GM18519 (cell line): ENCODE results near the gene IL12RB2.

Source experiments
- ATAC-seq: cut with Tn5 transposase; IDR thresholded peaks from one replicate; pipeline ENCODE4 v1.9.1; 2021; ENCODE audit warnings: mild to moderate bottlenecking, moderate library complexity; ENCODE audit not compliant: unreplicated experiment, low FRiP score

IL12RB2 gene, protein sequence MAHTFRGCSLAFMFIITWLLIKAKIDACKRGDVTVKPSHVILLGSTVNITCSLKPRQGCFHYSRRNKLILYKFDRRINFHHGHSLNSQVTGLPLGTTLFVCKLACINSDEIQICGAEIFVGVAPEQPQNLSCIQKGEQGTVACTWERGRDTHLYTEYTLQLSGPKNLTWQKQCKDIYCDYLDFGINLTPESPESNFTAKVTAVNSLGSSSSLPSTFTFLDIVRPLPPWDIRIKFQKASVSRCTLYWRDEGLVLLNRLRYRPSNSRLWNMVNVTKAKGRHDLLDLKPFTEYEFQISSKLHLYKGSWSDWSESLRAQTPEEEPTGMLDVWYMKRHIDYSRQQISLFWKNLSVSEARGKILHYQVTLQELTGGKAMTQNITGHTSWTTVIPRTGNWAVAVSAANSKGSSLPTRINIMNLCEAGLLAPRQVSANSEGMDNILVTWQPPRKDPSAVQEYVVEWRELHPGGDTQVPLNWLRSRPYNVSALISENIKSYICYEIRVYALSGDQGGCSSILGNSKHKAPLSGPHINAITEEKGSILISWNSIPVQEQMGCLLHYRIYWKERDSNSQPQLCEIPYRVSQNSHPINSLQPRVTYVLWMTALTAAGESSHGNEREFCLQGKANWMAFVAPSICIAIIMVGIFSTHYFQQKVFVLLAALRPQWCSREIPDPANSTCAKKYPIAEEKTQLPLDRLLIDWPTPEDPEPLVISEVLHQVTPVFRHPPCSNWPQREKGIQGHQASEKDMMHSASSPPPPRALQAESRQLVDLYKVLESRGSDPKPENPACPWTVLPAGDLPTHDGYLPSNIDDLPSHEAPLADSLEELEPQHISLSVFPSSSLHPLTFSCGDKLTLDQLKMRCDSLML

GRCh38 chr1:67307251-67308060 is at the start of gene IL12RB2:
TSS of gene IL12RB2 (plus strand) at chr1:67307873. CDS start at chr1:67320369, 12,496 bp downstream.
- ATAC-seq = no peak

DNA sequence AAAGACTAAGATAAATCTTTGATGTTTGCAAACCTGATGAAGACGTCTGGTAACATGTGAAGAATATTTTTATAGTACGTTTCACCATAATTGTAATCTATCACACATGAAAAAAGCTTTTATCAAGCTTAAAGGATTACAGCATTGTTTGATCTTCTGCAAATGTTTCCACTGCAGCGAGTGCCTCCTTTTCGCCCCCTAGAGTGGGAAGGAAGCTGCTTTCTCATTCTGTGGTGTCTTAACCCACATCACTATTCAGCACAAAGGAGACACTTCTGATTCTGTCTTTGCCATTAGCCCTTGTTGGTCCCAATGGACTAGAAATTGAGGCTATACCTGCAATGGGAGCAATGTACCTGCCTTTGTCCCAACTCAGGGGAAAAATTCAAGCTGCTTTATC is 46.0 kb upstream of the IL12RB2 start:
- ATAC-seq = no peak

GRCh38 chr1:67262735-67263134 is 44.9 kb upstream of the IL12RB2 start:
- no peak for ATAC-seq

DNA sequence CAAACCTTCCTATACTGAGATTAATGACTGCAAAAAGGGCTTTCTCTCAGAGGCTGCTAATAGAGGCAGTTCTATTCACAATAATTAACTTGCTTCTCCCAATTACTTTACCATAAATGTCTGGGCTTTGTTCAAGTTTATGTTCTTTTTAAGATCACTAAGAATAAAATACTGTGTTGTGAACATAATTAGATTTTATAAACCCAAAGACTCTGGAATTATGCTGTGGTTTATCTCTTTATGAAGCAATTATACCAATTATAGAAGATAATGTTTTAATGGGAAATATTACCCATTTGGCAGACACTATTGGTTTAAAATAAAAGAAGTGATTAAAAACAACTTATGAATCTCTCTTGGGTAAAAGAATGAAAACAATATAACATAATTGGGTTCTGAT is 43.5 kb upstream of the IL12RB2 start:
- ATAC-seq = no peak

DNA sequence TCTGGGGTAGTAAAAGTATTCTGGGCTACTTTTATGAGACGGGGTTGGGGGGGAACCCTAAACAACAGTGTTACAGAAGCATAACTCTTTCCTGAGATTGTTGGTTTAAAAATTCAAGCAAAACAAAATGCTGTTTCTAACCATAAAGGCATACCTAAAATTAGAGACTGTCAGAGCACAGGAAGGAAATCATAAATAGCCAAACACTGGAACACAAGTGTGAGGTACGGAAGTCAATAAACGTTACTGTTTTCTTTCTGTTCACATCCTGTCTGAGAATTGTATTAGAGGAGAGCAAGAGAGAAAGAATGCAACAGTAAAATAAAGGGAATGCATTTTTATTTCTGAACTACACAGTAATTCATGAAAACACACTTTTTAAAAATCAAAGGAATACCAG is 42.8 kb upstream of the IL12RB2 start:
- ATAC-seq = peak; percentile 67

GRCh38 chr1:67269061-67269460 is 38.6 kb upstream of the IL12RB2 start:
- ATAC-seq = no peak

GRCh38 chr1:67270541-67270940 is 37.1 kb upstream of the IL12RB2 start:
- ATAC-seq = no peak

DNA sequence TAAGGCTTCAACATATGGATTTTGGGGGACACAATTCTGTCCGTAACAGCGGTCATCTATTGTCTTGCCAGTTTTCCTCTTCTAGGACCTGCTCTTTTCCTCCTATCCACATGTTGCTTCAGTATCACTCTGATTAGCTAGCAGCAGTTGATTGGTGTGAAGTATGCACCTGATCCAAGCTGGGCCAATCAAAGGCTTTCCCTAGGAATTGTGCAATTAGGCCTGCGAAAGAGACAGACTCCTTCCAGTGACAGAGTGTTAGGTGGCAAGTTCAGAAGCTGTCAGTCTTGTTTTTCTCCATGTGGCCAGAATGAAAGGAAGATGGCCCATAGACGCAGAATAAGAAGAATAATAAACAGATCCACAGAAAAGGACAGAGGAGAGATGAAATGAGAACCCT is 34.1 kb upstream of the IL12RB2 start:
- ATAC-seq = no peak

DNA sequence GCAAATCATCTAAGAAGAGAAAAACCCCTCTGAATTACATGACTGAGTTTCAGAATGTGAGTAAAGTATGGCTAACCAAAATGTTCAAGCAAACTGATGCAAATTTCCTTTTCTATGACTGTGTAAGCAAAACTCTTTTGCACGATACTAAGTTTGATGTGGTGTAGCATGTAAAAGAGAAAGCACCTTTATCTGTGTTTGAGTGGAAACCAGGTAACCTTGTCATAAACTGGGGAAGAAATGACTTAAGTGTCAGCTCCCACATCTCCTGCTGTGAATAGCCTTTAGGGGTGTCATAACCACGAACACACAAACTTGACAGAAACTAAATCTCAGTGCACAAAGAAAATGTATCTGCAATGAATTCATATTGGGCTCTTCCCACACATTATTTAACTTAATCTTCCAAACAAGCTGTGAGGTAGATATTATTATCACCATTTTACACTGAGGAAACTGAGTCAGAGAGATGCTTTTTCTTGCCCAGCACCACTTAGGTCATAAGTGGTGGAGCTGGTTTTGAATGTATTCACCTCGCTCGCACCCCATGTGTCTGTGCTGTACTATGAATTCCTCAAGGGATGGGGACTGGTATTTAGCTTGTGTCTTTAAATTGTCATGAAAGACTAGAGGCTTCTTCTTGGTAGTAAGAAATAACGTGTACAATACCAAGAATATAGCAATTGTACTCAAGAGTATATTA is 32.9 kb upstream of the IL12RB2 start:
- peak; percentile 90 for ATAC-seq

GRCh38 chr1:67280696-67281095 is 27.0 kb upstream of the IL12RB2 start:
- ATAC-seq = no peak

DNA sequence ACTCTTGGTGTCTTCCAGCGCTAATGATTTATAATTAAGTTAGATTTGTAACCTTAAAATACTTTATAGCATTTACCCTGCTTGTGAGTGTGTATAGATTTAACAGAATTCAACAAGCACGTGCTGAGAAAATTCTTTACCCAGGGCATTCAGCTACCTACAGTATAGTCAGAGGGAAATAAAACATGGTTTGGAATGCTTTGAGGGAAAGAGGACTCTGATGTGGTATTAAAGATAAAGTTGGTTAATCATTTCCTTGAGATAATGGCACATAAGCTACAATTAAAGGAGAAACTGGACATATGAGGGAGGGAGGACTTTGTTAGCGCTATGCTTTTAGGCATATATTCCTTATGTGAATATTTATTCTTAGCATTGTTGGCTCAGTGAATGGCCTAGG is 26.4 kb upstream of the IL12RB2 start:
- ATAC-seq = no peak

GRCh38 chr1:67285780-67286488 is 21.7 kb upstream of the IL12RB2 start:
- peak; percentile 82 for ATAC-seq

DNA sequence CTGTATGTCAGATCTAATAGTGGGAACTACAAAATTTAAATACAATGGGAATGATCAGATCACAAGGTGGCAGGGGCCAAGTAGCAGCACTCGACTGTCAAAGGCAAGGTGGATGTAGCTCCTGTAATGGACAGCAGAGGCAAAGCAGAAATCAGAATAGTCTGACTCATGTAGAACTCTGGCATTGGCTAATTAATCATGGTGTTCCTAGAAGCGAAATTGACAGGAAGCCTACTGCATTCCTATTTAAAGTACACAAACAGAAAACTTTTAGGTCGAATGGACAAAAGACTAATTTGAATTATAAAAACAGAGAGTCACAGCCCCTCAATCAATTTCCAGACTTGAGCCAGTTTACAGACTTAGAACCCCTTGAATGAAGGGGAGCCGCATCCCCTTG is 17.4 kb upstream of the IL12RB2 start:
- ATAC-seq = no peak

GRCh38 chr1:67294836-67295617 is 12.6 kb upstream of the IL12RB2 start:
- no peak for ATAC-seq

- ATAC-seq = no peak
These were observed 8.9 kb upstream of the IL12RB2 start for GRCh38 chr1:67298762-67299161.

- ATAC-seq = no peak
These were observed 8.4 kb upstream of the IL12RB2 start for GRCh38 chr1:67299296-67299695.

DNA sequence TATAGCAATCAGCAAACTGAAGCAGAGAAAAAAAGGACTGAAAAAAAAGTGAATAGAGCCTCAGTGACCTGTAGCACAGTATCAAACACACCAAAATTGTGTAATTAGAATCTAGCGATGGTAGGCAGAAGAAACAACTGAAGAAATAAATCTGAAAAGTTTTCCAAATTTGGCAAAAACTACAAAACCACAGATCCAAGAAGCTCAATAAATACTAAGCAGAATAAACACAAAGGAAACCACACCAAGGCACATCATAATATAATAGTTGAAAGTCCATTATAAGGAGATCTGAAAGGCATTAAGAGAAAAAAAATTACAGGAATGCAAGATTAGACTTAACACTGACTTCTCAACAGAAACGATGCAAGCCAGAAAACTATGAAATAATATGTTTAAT is 7.1 kb upstream of the IL12RB2 start:
- ATAC-seq = no peak

DNA sequence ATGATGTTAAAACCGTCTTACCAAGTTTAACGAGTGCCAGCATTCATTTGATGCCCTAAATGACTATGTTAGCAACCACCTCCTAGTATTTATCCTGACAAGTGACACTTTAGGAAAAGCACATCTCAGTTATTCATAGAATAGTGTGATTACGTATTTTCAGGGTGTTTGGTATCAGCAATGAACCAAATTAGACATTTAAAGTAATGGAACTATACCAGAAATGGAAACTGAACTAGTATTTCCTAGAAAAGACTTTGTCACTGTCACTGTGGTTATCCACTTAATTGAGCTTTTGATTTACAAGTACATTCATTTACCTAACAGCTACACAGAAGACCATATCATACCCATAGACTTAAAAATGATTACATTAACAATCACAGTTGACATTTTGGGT is 3.6 kb upstream of the IL12RB2 start:
- no peak for ATAC-seq

DNA sequence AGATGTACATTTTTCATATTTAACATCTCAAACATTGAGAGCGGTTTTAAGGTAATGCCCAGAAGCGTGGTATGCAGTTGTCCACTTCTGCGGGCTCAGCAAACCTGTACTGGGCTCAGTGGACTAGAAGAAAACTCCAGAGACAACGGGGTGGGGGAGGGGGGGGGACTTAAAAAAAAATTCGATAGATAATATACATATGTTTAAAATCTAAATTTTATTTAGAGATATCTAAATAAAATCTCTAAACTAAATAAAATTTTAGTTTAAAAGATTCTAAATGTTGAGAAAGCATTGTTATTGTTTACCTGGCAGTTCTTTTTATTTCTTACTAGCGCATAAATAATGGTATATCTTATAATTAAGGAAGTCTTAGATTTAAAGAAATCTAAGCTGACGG is 1.1 kb upstream of the IL12RB2 start:
- ATAC-seq = no peak
